Spleen (tissue), 11 donors: Measurements from ENCODE around the gene OTOP2. TPM values are rescaled to one million over a fixed set of nuclear protein-coding genes. Genes with fewer than 3 reads are reported as not detected.
A peak's percentile ranks its signal among the peaks of the same experiment; 100 is the strongest.

Experiments used
- DNase-seq: peaks from one replicate; pipeline ENCODE4 v3.0.0-alpha.2; 2020
- H3K27ac ChIP-seq, 8 donors: fragments of 200-600 bp; sonication (generic) in 7 of 8; 1 replicate in 4 of 8; 2 replicates in 4 of 8; pipeline versions ENCODE4 v1.5.0 to v1.8.0; 2016 to 2021; ENCODE audit warnings: inconsistent platforms in 4 of 8, mild to moderate bottlenecking in 4 of 8, moderate library complexity in 1 of 8
- H3K27me3 ChIP-seq, 7 donors: fragments of 200-600 bp; sonication (generic) in 6 of 7; replicated peaks in 1 of 7; 1 replicate in 4 of 7; 2 replicates in 3 of 7; pipeline versions ENCODE4 v1.5.0 to v1.8.0; 2016 to 2021; ENCODE audit warnings: inconsistent platforms in 3 of 7, mild to moderate bottlenecking in 1 of 7
- H3K36me3 ChIP-seq, 6 donors: fragments of 200-600 bp; sonication (generic) in 5 of 6; 1 replicate in 4 of 6; 2 replicates in 2 of 6; pipeline versions ENCODE4 v1.5.0 to v1.8.0; 2016 to 2021; ENCODE audit warnings: inconsistent platforms in 2 of 6
- H3K4me1 ChIP-seq, 6 donors: fragments of 200-600 bp; sonication (generic) in 5 of 6; 1 replicate in 3 of 6; 2 replicates in 3 of 6; pipeline versions ENCODE4 v1.5.0 to v1.8.0; 2016 to 2021; ENCODE audit warnings: inconsistent platforms in 3 of 6
- H3K4me3 ChIP-seq, 8 donors: fragments of 200-600 bp; sonication (generic) in 7 of 8; 1 replicate in 4 of 8; 2 replicates in 4 of 8; pipeline versions ENCODE4 v1.5.0 to v1.8.0; 2016 to 2021; ENCODE audit warnings: inconsistent platforms in 4 of 8, mild to moderate bottlenecking in 4 of 8, moderate library complexity in 2 of 8
- H3K9me3 ChIP-seq, 8 donors: fragments of 200-600 bp; sonication (generic) in 7 of 8; 1 replicate in 4 of 8; 2 replicates in 4 of 8; pipeline versions ENCODE4 v1.5.0 to v1.8.0; 2016 to 2021; ENCODE audit warnings: inconsistent platforms in 4 of 8
- POLR2A ChIP-seq, 3 donors: fragments of 450-650 bp; IDR thresholded peaks; one replicate each; pipeline ENCODE4 v1.5.1; 2017; ENCODE audit warnings: antibody characterized with exemption in 3 of 3, mild to moderate bottlenecking in 1 of 3
- POLR2AphosphoS5 ChIP-seq, 3 donors: sonication (generic); formaldehyde crosslinking; IDR thresholded peaks; one replicate each; pipeline ENCODE4 v1.5.1; 2017; ENCODE audit warnings: antibody characterized with exemption in 3 of 3
- WGBS, 5 donors: extraction: QIAGEN DNeasy Blood & Tissue Kit in 3 of 5; methylation state at CpG; one replicate each; pipeline versions ENCODE4 v1.1.5 to v1.1.7; 2013 to 2018; 5-methylcytosine and 5-hydroxymethylcytosine counted together
- intact Hi-C: fragments of 100-400 bp; cut with DNase I; formaldehyde crosslinking; loops from one replicate; pipeline ENCODE4 v1.15.0; 2023; ENCODE audit warnings: low total_unique reads
- polyA plus RNA-seq, 3 donors: library from polyadenylated mRNA; stranded (reverse); fragments of 200-250 nt; gene quantifications; one replicate each; pipeline ENCODE4 v1.2.1, GENCODE V29; 2013
- total RNA-seq, 7 donors: library from RNA; depleted of rRNA in 3 of 7; stranded (reverse); fragments of >200 nt in 3 of 7; fragmentation: NEBNext Ultra II Directional in 4 of 7; extraction: Animal tissue kit (Norgen Biotek cat#: 25700) in 4 of 7; gene quantifications; one replicate each; pipeline versions ENCODE4 v1.1.0 to v1.2.1, GENCODE V29; 2016 to 2021
- TF ChIP-seq, protein P1 (sequence below), 11 experiments: fragments of 200-600 bp in 7 of 11; fragments of 450-650 bp in 4 of 11; sonication (generic) in 4 of 11; IDR thresholded peaks in 8 of 11; conservative IDR thresholded peaks in 3 of 11; 1 replicate in 7 of 11; 2 replicates in 4 of 11; pipeline versions ENCODE4 v1.4.0 to v1.8.0; 2016 to 2021; ENCODE audit warnings: antibody characterized with exemption in 11 of 11, inconsistent platforms in 4 of 11, mild to moderate bottlenecking in 1 of 11
- donor health status: healthy with polysubstance abuse.
- donor health status: DM: no; HTN: no; CAD: no; lungs with moderate emphysema.
- donor health status: DM: no; HTN: no; CAD: no.
- donor health status: Bipolar disorder and iron deficiency.
- donor health status: healthy.
- donor health status: DM: no; HTN: no; CAD: no.
- donor health status: DM: yes; HTN: yes; CAD: no.

OTOP2 gene
- total and polyA plus RNA-seq, 10 donors = not detected

DNA sequence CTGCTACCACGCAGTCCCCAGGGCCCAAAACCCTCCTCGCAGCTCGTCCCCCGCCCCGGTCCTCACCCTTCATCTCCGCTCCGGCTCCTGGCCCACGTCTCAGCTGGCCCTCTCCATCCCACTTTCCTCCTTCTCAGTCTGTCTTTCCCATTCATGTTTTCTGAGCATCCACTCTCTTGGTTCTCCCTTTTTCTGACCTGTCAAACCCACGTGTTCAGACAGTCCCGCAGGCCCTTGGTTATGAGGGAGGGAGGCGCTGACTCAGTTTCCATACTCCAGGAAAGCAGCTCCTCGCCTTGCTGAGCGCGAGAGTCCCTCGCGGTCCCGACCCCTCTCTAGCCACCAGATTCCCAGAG is 48.9 kb downstream of the OTOP2 start:
- WGBS, 5 donors = 12 to 21% (median 14%) methylated on average over 17 of the region's 17 CpGs
- H3K36me3 ChIP-seq = no peaks in the 10 kb centered on the region

DNA sequence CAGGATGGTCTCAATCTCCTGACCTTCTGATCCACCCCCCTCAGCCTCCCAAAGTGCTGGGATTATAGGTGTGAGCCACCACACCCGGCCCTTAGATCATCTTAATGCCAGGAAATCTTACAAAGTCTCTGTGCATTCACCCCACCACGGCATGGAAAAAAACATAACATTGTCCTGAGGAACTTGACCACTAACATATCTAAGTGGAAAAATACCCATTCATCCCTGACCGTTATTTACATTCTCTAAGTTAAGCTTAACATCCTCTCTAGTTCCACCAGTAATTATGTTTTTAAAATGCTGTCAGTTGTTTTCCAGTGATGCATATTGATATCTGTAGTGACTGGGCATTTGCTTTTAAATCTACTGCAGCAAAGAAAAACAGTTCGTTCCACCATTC is 51.9 kb downstream of the OTOP2 start:
- no peak overlapping the region for H3K4me3 ChIP-seq
- H3K36me3 ChIP-seq = no peaks in the 10 kb centered on the region
- TF ChIP-seq, protein P1, sequence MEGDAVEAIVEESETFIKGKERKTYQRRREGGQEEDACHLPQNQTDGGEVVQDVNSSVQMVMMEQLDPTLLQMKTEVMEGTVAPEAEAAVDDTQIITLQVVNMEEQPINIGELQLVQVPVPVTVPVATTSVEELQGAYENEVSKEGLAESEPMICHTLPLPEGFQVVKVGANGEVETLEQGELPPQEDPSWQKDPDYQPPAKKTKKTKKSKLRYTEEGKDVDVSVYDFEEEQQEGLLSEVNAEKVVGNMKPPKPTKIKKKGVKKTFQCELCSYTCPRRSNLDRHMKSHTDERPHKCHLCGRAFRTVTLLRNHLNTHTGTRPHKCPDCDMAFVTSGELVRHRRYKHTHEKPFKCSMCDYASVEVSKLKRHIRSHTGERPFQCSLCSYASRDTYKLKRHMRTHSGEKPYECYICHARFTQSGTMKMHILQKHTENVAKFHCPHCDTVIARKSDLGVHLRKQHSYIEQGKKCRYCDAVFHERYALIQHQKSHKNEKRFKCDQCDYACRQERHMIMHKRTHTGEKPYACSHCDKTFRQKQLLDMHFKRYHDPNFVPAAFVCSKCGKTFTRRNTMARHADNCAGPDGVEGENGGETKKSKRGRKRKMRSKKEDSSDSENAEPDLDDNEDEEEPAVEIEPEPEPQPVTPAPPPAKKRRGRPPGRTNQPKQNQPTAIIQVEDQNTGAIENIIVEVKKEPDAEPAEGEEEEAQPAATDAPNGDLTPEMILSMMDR (IDR thresholded peaks at IDR 0.05 in 8 of 11, conservative IDR thresholded peaks at IDR 0.05 in 3 of 11) = no peak
- peaks cover 3 to 26% (median 21%) of the 10 kb centered on the region in 6 donors for H3K4me1 ChIP-seq
- H3K27ac ChIP-seq = no peak overlapping the region
- DNase-seq = no peak
- peaks cover 0 to 62% (median 19%) of the 10 kb centered on the region in 7 donors for H3K27me3 ChIP-seq
- WGBS, 5 donors = 74 to 90% (median 86%) methylated on average over 4 of the region's 4 CpGs
- no peaks in the 10 kb centered on the region for H3K9me3 ChIP-seq
- intact Hi-C loops = no loop called here

More for the DNA sequence above, 48.9 kb downstream of the OTOP2 start:
- intact Hi-C loops = no loop called here
- no peak for DNase-seq
- Histone ChIP-seq H3K27ac (peak overlapping the region in 2 of 8 donors; percentile 41 to 69), H3K4me1 (peaks cover 3 to 52% (median 24%) of the 10 kb centered on the region in 6 donors), H3K27me3 (peaks cover 0 to 57% (median 19%) of the 10 kb centered on the region in 7 donors), H3K4me3 (peak overlapping the region; percentile 48 to 83 (median 58)), H3K9me3 (no peaks in the 10 kb centered on the region)
- TF ChIP-seq, protein P1 (IDR thresholded peaks at IDR 0.05 in 8 of 11, conservative IDR thresholded peaks at IDR 0.05 in 3 of 11) = no peak
- no peak for TF ChIP-seq POLR2AphosphoS5 (IDR thresholded peaks at IDR 0.05)
- no peak for TF ChIP-seq POLR2A (IDR thresholded peaks at IDR 0.05)

DNA sequence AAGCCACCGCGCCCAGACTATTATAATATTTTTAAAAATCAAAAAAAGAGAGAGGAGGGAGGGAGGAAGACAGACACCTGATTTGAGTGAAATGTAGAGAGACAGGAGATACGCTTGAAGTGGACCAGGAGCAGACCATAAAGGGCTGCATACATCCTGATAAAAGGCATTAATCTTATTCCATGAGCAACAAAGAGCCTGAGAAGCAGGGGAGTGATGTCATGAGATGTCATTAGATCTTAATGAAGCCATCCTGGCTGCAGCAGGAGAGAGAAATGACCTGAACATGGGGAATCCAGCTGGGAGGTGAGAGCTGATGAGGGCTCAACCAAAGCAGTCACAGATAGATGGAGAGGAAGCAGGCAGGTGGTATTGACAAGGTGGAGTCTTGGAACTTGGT is 53.7 kb downstream of the OTOP2 start:
- no peak for TF ChIP-seq POLR2AphosphoS5 (IDR thresholded peaks at IDR 0.05)
- TF ChIP-seq POLR2A (IDR thresholded peaks at IDR 0.05) = no peak
- TF ChIP-seq, protein P1 (IDR thresholded peaks at IDR 0.05 in 8 of 11, conservative IDR thresholded peaks at IDR 0.05 in 3 of 11) = no peak
- H3K9me3 ChIP-seq = no peaks in the 10 kb centered on the region
- intact Hi-C loops = no loop called here

DNA sequence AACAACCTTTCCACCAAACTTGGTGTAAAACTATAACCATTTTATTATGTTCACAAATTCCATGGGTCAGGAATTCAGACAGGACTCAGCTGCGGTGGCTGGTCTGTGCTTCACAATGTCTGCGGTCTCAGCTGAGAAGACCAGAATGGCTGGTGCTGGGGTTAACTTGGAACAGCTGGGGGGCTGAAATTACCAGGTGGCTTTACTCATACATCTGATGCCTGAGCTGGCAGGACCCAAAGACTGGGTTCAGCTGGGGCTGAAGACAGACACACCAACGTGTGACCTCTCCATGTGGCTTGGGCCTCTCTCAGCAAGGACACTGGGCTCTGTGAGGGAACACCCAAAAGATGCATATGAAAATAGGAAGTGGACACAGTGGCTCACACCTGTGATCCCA is 54.2 kb downstream of the OTOP2 start:
- WGBS, 5 donors = 70 to 84% (median 77%) methylated on average over 3 of the region's 3 CpGs
- H3K4me1 ChIP-seq = peaks cover 0 to 26% (median 17%) of the 10 kb centered on the region in 6 donors
- H3K27ac ChIP-seq = no peak overlapping the region
- TF ChIP-seq POLR2AphosphoS5 (IDR thresholded peaks at IDR 0.05) (no peak), POLR2A (IDR thresholded peaks at IDR 0.05) (no peak)
- TF ChIP-seq, protein P1 (IDR thresholded peaks at IDR 0.05 in 8 of 11, conservative IDR thresholded peaks at IDR 0.05 in 3 of 11) = no peak
- peaks cover 0 to 58% (median under 1%) of the 10 kb centered on the region in 7 donors for H3K27me3 ChIP-seq
- DNase-seq = no peak
- intact Hi-C loops = no loop called here
- no peaks in the 10 kb centered on the region for H3K9me3 ChIP-seq
- no peaks in the 10 kb centered on the region for H3K36me3 ChIP-seq
- H3K4me3 ChIP-seq = no peak overlapping the region

More for the DNA sequence above, 53.7 kb downstream of the OTOP2 start:
- no peak for DNase-seq
- H3K4me3 ChIP-seq = no peak overlapping the region
- H3K27me3 ChIP-seq = peaks cover 0 to 62% (median 5%) of the 10 kb centered on the region in 7 donors
- no peaks in the 10 kb centered on the region for H3K36me3 ChIP-seq
- peaks cover 0 to 26% (median 22%) of the 10 kb centered on the region in 6 donors for H3K4me1 ChIP-seq
- no peak overlapping the region for H3K27ac ChIP-seq
- WGBS, 5 donors = 83 to 95% (median 89%) methylated on average over 3 of the region's 3 CpGs
